HG02571 (cell line): Measurements from ENCODE around the gene CLPTM1.
"Not testable (repeated sequence)": the region's sequence is repeated elsewhere in the genome, so short reads cannot be mapped to it uniquely, and the experiment has no call there.

Experiments
- ATAC-seq: cut with Tn5 transposase; IDR thresholded peaks from one replicate; pipeline ENCODE4 v1.9.1; 2021; ENCODE audit warnings: mild to moderate bottlenecking, moderate library complexity; ENCODE audit not compliant: unreplicated experiment

The CLPTM1 gene

GRCh38 chr19:44973982-44974735, 19.0 kb downstream of the CLPTM1 start:
- ATAC-seq = no peak

DNA sequence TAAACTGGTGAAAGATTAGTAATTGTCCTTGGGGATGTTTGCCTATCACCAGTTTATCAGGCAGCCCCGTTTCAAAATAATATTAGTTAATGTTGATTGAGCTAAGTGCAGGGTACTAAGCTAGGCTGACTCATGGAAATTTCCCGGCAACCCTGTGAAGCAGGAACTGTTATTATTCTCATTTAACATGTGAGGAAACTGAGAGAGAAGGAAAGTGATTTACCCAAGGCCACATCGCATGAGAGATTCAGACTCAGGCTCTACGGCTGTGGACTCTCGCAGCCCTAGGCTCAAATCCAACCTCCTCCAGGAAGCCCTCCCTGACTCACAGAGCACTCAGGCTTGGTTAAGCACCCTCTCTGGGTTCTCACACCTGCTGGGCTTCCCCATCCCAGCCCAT, 19.7 kb downstream of the CLPTM1 start:
- ATAC-seq = no peak

DNA sequence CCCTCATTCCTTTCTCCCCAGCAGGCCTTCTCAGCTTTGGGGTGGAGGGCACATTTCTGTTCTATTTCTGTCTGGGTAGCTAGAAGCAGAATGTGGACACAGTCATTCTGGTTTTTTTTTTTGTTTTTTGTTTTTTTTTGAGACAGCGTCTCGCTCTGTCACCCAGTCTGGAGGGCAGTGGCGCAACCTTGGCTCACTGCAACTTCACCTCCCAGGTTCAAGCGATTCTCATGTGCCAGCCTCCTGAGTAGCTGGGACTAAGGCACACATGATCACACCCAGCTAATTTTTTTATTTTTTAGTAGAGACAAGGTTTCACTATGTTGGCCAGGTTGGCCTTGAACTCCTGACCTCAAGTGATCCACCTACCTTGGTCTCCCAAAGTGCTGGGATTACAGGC, 20.3 kb downstream of the CLPTM1 start:
- no peak for ATAC-seq

- ATAC-seq = no peak
These were observed 28.8 kb downstream of the CLPTM1 start for GRCh38 chr19:44984005-44984404.

DNA sequence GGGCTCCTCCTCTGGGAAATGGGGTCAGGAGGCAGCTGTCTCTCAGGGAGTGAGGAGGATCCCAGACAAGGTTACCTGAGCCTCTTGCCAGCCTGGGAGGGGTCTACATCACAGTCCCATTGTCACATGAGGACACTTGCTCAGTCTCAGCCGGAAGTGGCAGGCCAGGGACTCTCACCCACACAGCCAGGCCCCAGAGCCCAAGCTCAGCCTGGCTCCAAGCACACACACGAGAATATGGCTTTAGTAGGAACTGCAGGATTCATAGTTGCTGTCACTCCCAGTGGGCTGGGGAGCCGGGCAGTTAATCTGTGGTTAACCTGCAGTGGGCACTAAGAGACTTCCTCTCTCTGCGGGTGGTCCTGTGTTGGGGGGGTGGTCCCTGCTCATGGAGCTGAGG, 30.3 kb downstream of the CLPTM1 start:
- ATAC-seq = no peak

DNA sequence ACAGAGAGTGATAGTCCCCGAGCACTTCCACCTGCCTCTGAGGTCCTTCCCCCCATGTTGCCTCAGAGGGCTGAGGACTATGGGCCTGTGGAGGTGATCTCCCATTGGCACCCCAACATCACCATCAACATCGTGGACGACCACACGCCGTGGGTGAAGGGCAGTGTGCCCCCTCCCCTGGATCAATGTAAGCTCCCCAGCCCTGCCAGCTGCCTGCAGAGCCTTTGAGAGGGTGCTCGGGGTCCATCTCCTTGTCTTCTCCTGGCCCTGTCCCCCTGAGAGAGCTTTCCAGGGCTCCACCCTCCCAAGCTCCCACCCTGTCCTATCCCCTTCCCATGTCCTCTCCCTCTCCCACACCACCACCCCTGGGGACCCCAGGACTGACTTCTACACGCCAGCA, 31.2 kb downstream of the CLPTM1 start:
- no peak for ATAC-seq

- ATAC-seq = no peak
These were observed 32.0 kb downstream of the CLPTM1 start for GRCh38 chr19:44987148-44987675.

GRCh38 chr19:44988273-44988672, 33.1 kb downstream of the CLPTM1 start:
- no peak for ATAC-seq

DNA sequence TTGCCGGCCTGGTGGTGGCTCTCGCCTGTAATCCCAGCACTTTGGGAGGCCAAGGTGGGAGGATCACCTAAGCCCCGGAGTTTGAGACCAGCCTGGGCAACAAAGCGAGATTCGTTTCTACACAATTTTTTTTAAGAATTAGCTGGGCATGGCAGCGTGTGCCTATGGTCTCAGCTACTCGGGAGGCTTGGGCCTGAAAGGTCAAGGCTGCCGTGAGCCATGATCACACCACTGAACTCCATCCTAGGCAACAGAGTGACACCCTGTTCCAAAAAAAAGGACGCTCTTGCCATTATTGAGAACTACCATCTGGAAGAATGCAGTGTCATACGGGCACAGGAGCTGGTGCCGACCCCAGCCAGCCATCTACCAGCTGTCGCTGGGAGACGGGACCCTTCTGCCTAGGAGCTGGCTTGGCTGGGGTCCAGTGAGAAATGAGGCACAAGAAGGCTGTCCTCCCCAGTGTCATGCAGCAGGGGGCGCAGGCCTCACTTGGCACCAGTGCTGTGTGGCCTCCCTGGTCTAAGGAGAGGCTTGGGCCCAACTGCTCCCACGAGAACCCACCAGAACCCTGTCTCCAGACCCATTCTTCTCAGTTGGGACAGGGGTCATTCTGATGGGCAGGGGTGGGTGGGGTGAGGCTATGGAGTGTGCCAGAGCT, 33.8 kb downstream of the CLPTM1 start:
- ATAC-seq = no peak

- no peak for ATAC-seq
These were observed 35.3 kb downstream of the CLPTM1 start for GRCh38 chr19:44990459-44990858.

DNA sequence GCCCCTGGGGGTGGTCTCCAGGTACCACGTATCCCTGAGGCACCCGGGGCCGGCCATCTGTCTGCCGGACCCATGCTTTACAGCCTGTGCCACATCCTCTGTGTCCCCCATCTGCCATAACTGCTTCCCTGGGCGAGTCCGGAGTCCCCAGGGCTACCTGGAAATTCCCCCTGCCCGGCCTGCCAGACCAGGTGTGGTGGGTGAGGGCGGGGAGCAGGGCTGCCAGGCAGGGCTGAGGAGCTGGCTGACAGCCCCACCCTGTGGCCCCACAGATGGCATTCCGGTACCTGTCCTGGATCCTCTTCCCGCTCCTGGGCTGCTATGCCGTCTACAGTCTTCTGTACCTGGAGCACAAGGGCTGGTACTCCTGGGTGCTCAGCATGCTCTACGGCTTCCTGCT, 35.8 kb downstream of the CLPTM1 start:
- no peak for ATAC-seq

- ATAC-seq = no peak
These were observed 37.4 kb downstream of the CLPTM1 start for GRCh38 chr19:44992336-44993163.

- ATAC-seq = no peak
These were observed 38.3 kb downstream of the CLPTM1 start for GRCh38 chr19:44993526-44993925.

DNA sequence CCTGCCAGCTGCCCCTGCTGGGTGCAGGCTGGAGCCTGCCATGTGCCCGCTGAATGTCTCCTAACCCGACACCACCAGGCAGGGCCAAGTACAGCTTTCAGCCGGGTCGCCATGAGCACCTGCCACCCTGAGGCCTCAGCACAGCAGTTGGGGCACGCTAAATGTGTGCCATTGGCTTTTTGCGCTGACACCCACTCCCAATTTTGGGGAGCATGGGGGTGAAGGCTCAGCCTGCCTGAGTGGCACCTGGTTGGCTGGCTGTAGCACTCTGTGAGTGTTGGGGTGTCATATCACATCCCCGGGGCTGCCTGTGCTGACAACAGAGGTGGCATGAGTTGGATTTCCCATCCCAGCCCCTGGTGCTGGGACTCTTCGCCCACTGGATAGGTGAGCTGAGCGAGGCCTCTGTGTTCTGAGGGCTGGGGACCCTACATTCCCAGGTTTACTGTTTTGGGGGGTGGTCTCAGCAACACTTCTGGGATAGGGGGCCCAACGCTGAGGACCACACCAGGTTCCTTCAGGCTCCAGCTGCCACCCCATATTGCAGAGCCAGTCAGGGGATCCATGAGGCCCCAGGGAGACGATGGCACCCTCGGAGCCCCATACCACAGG, 38.9 kb downstream of the CLPTM1 start:
- no peak for ATAC-seq

DNA sequence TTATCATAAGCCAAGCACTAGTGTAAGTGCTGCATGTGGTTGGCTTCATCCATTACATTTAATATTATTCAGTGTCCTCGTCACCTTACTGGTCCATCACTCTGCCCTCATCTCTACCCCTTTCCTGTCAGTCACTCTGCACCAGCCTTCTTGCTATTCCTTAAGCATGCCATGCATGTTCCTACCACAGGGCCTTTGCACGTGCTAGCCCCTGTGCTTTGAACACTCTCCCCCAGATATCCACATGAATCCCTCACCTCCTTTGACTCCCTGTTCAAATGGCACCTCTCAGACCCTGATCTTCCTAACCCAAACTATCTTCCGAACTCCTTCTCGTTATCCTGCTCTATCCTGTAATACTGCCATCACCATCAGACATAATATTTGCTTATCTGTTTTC, 42.8 kb downstream of the CLPTM1 start:
- no peak for ATAC-seq

DNA sequence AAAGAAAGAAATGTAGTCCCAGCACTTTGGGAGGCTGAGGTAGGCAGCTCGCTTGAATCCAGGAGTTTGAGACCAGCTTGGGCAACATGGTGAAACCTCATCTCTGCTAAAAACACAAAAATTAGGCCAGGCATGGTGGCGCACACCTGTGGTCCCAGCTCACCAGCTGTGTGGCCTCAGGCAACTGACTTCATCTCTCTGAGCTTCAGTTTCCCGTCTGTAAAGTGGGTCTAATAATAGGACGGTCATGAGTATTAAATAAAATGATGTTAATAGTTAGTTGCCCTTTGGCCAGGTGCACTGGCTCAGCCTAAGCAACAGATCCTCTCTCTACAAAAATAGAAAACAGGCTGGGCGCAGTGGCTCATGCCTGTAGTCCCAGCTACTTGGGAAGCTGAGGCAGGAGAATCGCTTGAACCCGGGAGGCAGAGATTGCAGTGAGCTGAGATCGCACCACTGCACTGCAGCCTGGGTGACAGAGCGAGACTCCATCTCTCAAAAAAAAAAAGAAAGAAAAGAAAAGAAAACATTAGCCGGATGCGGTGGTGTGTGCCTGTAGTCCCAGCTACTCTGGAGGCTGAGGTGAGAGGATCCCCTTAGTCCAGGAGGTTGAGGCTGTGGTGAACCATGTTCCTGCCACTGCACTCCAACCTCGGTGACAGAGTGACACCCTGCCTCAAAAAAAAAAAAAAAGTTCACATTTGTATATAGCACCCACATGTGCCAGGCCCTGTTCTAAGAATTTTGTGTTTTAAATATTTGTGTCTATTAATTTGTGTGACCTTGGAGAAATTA, 44.1 kb downstream of the CLPTM1 start:
- not testable (repeated sequence) for ATAC-seq

GRCh38 chr19:45000665-45001064, 45.5 kb downstream of the CLPTM1 start:
- not testable (repeated sequence) for ATAC-seq

- ATAC-seq = peak; percentile 45
These were observed 46.0 kb downstream of the CLPTM1 start, which contains the start of gene RELB for GRCh38 chr19:45001087-45001739. Gene RELB, plus strand, starts transcription at chr19:45001464. Its CDS starts 116 bp downstream, at chr19:45001580.

DNA sequence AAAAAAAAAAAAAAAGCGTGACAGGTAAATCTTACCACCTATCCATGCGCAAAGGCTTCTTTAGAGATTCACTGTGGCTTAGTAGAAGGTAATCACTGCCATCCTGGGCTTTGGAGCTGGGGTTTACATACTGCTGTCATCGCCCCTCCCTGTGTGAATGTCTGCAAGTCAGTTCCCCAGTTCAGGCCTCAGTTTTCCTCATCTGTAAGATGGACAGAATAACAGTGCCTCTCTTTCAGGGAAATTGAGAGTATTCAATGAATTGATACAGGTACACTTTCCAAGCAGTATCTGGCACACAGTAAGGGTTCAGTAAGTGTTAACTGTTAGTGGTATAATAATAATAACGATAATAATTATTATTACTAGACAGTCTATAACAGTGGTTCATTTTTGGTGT, 48.3 kb downstream of the CLPTM1 start:
- ATAC-seq = no peak

GRCh38 chr19:45005787-45006186, 50.6 kb downstream of the CLPTM1 start:
- ATAC-seq = no peak
